ENCODE results near the gene C4BPA. TPM values are rescaled to one million over a fixed set of nuclear protein-coding genes. Genes with fewer than 3 reads are reported as not detected.

Gene C4BPA
- total RNA-seq, 1 donor from 2014 or later = not detected

- no peak overlapping the region for H3K27ac Mint-ChIP-seq (ENCODE audit: unreplicated experiment)
- no peak for DNase-seq (ENCODE audit: low read depth, low spot score)
- H3K4me3 Mint-ChIP-seq = no peak overlapping the region
- H3K27me3 Mint-ChIP-seq (ENCODE audit: low read depth) = peaks cover 4% of the 10 kb centered on the region
- peaks cover 3% of the 10 kb centered on the region for H3K9me3 Mint-ChIP-seq
- H3K36me3 Mint-ChIP-seq (ENCODE audit: low read depth) = no peaks in the 10 kb centered on the region
- no peaks in the 10 kb centered on the region for H3K4me1 Mint-ChIP-seq
- no peak for TF ChIP-seq CTCF (conservative IDR thresholded peaks at IDR 0.05)
These were observed 41.5 kb downstream of the C4BPA start for GRCh38 chr1:207145401-207146058.

- Mint-ChIP-seq H3K9me3 (peaks cover 6% of the 10 kb centered on the region), H3K27me3 (ENCODE audit: low read depth) (peaks cover 2% of the 10 kb centered on the region), H3K4me3 (no peak overlapping the region), H3K4me1 (no peaks in the 10 kb centered on the region), H3K27ac (ENCODE audit: unreplicated experiment) (no peak overlapping the region), H3K36me3 (ENCODE audit: low read depth) (peaks cover 2% of the 10 kb centered on the region)
- TF ChIP-seq CTCF (conservative IDR thresholded peaks at IDR 0.05) = no peak
- DNase-seq (ENCODE audit: low read depth, low spot score) = no peak
These were observed 47.9 kb downstream of the C4BPA start for GRCh38 chr1:207151920-207152319.

GRCh38 chr1:207152792-207153468, 48.9 kb downstream of the C4BPA start:
- TF ChIP-seq CTCF (conservative IDR thresholded peaks at IDR 0.05) = no peak
- no peak overlapping the region for H3K27ac Mint-ChIP-seq (ENCODE audit: unreplicated experiment)
- no peak for DNase-seq (ENCODE audit: low read depth, low spot score)
- H3K9me3 Mint-ChIP-seq = peaks cover 2% of the 10 kb centered on the region
- no peaks in the 10 kb centered on the region for H3K4me1 Mint-ChIP-seq
- H3K27me3 Mint-ChIP-seq (ENCODE audit: low read depth) = peaks cover 2% of the 10 kb centered on the region
- peaks cover 2% of the 10 kb centered on the region for H3K36me3 Mint-ChIP-seq (ENCODE audit: low read depth)
- H3K4me3 Mint-ChIP-seq = no peak overlapping the region

- H3K36me3 Mint-ChIP-seq (ENCODE audit: low read depth) = peaks cover 2% of the 10 kb centered on the region
- H3K27me3 Mint-ChIP-seq (ENCODE audit: low read depth) = peaks cover 2% of the 10 kb centered on the region
- no peak for TF ChIP-seq CTCF (conservative IDR thresholded peaks at IDR 0.05)
- H3K9me3 Mint-ChIP-seq = peaks cover 2% of the 10 kb centered on the region
- H3K4me1 Mint-ChIP-seq = no peaks in the 10 kb centered on the region
- H3K27ac Mint-ChIP-seq (ENCODE audit: unreplicated experiment) = no peak overlapping the region
- DNase-seq (ENCODE audit: low read depth, low spot score) = no peak
- no peak overlapping the region for H3K4me3 Mint-ChIP-seq
These were observed 51.0 kb downstream of the C4BPA start for GRCh38 chr1:207155028-207155427.

- Mint-ChIP-seq H3K27ac (ENCODE audit: unreplicated experiment) (no peak overlapping the region), H3K9me3 (peaks cover 2% of the 10 kb centered on the region), H3K4me3 (no peak overlapping the region), H3K36me3 (ENCODE audit: low read depth) (peaks cover 2% of the 10 kb centered on the region), H3K4me1 (no peaks in the 10 kb centered on the region), H3K27me3 (ENCODE audit: low read depth) (peaks cover 3% of the 10 kb centered on the region)
- TF ChIP-seq CTCF (conservative IDR thresholded peaks at IDR 0.05) = no peak
- no peak for DNase-seq (ENCODE audit: low read depth, low spot score)
These were observed 52.1 kb downstream of the C4BPA start for GRCh38 chr1:207156095-207156494.
